ENCODE data around the gene EZR. TPM values are rescaled to one million over a fixed set of nuclear protein-coding genes. Genes with fewer than 3 reads are reported as not detected.

EZR gene
- polyA plus RNA-seq, 4 donors, result 34.8 to 275 (median 243) TPM

GRCh38 chr6:158739673-158740072, 79.5 kb downstream of the EZR start:
- DNase-seq (ENCODE audit: low read depth in 4 of 4, low spot score in 3 of 4), result no peak

DNA sequence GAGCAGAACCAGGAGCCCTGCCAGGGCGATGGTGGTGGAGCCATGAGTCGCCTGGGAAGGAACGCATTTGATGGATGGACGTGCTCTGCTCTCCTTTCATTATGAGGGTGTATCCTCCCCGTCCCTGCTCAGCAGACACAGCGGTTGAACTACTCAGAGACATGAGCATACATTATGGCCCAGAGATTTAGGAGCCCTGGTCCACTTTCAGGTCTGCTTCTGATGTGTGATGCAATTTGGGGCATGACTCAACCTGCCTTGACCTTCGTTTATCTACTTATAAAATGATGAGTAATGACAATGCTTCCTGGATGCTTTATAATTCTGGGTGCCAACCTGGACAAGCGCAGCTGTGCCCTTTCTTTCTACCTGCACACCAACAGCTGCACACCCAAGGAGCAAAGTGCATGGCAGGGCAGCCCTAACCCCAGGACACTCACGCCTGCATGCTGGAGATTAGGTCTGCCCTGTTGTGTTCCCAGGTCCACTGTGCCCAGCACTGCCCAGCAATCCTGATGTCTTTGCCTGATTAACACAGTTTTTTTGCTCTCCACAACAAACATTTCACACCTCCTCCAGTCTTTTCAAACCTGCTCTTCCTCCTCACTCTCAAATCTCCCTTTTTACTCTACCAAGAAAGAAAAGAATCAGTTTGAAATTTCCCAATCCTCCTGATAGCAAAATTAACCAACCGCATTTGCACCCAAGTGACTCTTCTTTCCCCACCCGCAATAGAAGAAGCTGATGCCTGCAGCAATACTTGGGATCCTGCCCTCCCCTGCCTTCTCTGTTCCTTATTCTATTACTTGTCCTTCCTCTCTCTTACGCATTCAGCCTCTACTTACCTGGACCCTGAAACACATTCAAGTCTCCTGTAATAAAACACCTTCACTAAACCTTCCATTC, 81.2 kb downstream of the EZR start:
- DNase-seq (ENCODE audit: low read depth in 4 of 4, low spot score in 3 of 4), result no peak

DNA sequence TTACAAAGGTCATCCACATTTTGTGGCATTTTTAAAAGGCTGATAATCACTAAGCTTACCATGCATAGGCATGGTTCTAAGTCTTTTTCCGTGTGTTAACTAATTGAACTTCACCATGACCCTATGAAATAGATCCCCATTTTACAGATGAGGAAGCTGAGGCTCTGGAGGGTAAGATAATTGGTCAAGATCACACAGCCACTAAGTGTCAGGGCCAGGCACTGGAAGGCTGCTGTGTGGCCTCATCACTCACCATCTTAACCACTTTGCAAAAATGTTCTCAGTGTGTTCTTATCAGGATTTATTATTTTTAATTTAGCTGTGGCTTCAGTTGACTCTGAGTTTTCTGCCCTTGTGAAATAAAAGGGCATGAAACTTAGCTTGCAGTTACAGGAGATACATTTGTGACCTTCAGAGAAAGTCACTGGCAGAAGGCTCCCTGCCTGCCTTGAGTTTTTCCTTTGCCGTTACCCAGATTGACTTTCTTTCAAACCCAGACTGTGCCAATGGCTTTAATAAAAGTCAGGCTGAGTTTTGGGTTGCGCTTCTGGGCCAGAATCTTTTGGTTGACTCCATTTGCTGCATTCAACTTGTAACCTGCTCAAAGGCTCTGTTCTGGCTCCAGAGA, 82.0 kb downstream of the EZR start:
- DNase-seq (ENCODE audit: low read depth in 4 of 4, low spot score in 3 of 4), result no peak

DNA sequence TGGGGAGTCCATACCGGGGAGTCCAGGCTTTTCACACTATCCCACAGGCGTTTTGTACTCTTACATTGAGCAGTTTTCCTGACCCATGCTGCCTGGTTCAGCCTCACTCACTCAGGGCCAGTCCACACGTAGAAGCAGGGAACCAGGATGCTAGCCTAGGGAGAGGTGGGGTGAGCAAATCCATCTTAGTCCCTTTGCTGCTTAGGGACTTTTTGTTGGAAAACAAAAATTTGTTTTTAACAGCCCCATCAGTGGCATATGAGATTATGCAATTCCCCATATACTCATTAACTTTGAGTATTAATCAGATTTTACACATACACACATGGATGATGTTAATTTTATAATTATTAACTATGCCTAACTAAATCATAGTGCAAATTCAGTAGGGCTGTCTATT, 84.2 kb downstream of the EZR start:
- no peak for DNase-seq (ENCODE audit: low read depth in 4 of 4, low spot score in 3 of 4)

DNA sequence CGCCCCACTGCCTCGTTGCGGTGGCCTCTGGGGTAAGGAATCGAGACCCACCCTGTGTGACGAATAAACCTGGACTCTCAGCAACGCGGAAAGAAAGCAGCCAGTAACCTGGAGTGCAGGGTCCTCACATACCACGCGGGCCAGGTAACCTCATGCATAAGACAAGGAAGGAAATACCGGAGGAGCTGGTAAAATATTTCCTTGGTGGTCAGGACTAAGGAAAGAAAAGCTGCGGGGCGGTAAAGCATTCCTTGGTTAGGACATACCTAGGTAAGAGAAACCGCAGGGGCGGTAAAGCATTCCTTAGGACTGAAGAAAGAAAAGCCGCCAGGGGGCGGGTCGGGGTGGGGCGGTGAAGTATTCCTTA, 88.6 kb downstream of the EZR start:
- DNase-seq (ENCODE audit: low read depth in 4 of 4, low spot score in 3 of 4), result no peak

DNA sequence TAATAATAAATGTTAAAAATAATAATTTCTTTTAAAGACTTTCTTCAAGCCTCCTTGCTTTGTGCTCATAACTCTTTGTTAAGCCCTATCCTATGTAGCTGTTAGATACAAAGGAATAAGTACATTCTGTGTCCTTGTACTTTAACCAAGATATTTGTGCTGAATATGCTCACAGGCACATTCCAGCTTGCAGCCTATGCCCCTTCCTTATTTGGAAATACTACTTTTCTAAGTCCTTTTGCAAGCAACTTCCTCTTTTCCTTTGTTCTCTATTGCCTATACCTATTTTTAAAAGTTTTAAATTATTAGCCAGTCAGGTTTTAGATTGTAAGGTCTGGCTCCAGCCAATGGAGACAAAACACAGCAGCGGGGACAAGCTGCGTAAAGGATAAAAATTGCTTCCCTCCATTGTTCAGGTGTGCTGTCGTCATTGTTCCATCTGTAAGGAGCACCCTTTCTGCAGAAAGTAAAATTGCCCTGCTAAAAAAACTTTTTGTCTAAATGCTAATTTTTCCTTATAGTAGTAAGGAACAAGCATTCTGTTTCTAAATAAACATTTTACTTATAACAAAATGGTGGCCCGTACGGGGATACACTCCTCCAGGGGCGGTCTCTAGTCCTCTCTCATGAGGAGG, 89.1 kb downstream of the EZR start:
- no peak for DNase-seq (ENCODE audit: low read depth in 4 of 4, low spot score in 3 of 4)

DNA sequence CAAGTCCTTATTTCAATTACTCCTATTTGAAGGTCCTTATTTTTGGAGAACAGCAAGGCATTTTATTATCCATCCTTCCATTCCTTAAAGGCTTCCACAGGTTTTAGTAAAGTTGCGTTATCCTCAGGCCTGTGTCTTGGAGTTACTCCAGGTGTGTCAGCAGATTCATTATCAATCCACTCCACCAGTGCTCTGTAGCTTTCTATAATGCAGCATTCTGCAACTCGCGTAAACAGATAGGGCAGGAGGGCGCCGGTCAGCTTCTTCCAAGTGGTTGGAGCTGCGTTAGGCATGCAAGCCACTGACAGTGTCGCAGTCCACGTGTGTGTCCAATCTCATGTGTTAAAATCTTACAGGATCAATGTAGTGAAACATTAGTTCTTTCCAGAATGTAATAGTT, 93.5 kb downstream of the EZR start:
- no peak for DNase-seq (ENCODE audit: low read depth in 4 of 4, low spot score in 3 of 4)

DNA sequence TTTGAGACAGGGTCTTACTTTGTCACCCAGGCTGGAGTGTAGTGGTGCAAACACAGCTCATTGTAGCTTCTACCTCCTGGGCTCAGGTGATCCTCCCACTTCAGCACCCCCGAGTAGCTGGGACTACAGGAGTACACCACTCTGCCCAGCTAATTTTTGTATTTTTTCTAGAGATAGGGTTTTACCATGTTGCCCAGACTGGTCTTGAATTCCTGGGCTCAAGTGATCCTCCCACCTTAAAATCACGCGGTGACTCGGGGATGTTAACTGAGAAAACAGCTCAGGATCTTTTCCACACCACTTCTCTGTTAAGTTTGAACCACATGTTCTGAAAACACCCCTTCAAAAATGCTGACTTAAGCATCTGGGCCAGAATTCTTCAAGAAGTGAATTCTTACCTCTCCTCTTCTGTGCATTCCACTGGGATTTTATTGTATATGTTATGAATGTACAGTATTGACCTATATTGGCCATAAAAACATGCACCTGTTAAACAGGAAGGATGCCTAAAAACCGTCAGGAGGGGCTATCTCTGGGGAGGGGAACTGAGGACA, 96.9 kb downstream of the EZR start:
- no peak for DNase-seq (ENCODE audit: low read depth in 4 of 4, low spot score in 3 of 4)

GRCh38 chr6:158718461-158719046, 100.6 kb downstream of the EZR start:
- DNase-seq (ENCODE audit: low read depth in 4 of 4, low spot score in 3 of 4), result no peak

- DNase-seq (ENCODE audit: low read depth in 4 of 4, low spot score in 3 of 4), result no peak
These were observed 101.5 kb downstream of the EZR start for GRCh38 chr6:158717341-158718330.

Other genes starting within 250 kb of the EZR start
- gene DYNLT1, start 174.6 kb downstream of the EZR start, polyA plus RNA-seq (ENCODE audit: insufficient read length in 4 of 4), result 100 to 1,000 TPM; 121 to 196 (median 157) TPM
- 1 to 10 TPM; 1.4 to 4.6 (median 3.5) TPM for gene SYTL3, start 169.3 kb downstream of the EZR start, polyA plus RNA-seq (ENCODE audit: insufficient read length in 4 of 4)
- gene RSPH3, start 180.8 kb upstream of the EZR start, polyA plus RNA-seq (ENCODE audit: insufficient read length in 4 of 4), result 10 to 100 TPM in 3 of 4 donors, 1 to 10 TPM in 1; 7.1 to 17.6 (median 15.4) TPM
- 1 to 10 TPM in 1 of 4 donors, under 1 TPM in 3; 0.45 to 2.6 (median 0.66) TPM for gene TAGAP, start 225.6 kb upstream of the EZR start, polyA plus RNA-seq (ENCODE audit: insufficient read length in 4 of 4)

All from left renal pelvis (tissue), 4 donors.